Spleen (tissue), 7 donors: ENCODE measurements around the gene VPS37B.

Source experiments
- POLR2A ChIP-seq, 3 donors: fragments of 450-650 bp; IDR thresholded peaks; one replicate each; pipeline ENCODE4 v1.5.1; 2017; ENCODE audit warnings: antibody characterized with exemption in 3 of 3, mild to moderate bottlenecking in 1 of 3
- POLR2AphosphoS5 ChIP-seq, 3 donors: sonication (generic); formaldehyde crosslinking; IDR thresholded peaks; one replicate each; pipeline ENCODE4 v1.5.1; 2017; ENCODE audit warnings: antibody characterized with exemption in 3 of 3
- TF ChIP-seq, protein P1 (sequence below), 11 experiments: fragments of 200-600 bp in 7 of 11; fragments of 450-650 bp in 4 of 11; sonication (generic) in 4 of 11; IDR thresholded peaks in 8 of 11; conservative IDR thresholded peaks in 3 of 11; 1 replicate in 7 of 11; 2 replicates in 4 of 11; pipeline versions ENCODE4 v1.4.0 to v1.8.0; 2016 to 2021; ENCODE audit warnings: antibody characterized with exemption in 11 of 11, inconsistent platforms in 4 of 11, mild to moderate bottlenecking in 1 of 11
- donor health status: DM: no; HTN: no; CAD: no; lungs with moderate emphysema.
- donor health status: DM: no; HTN: no; CAD: no.
- donor health status: DM: no; HTN: no; CAD: no.

DNA sequence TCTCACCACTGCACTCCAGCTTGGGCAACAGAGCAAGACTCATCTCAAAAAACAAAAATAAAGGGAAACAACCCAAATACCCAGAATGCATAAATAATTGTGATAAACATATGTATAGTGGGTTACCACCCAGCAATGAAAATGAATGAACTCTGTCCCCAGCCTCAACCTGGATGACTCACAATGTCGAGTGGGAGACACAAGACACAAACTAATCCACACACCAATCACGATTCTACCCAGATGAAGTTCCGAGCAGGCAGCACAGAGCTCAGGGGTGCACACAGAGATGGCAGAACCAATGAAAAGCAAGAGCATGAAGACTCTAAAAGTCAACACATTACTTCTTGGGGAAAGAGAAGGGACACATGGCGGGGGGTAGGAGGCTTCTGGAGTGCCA is 43.2 kb upstream of the VPS37B start:
- TF ChIP-seq POLR2A (IDR thresholded peaks at IDR 0.05) (no peak), POLR2AphosphoS5 (IDR thresholded peaks at IDR 0.05) (no peak)
- TF ChIP-seq, protein P1, sequence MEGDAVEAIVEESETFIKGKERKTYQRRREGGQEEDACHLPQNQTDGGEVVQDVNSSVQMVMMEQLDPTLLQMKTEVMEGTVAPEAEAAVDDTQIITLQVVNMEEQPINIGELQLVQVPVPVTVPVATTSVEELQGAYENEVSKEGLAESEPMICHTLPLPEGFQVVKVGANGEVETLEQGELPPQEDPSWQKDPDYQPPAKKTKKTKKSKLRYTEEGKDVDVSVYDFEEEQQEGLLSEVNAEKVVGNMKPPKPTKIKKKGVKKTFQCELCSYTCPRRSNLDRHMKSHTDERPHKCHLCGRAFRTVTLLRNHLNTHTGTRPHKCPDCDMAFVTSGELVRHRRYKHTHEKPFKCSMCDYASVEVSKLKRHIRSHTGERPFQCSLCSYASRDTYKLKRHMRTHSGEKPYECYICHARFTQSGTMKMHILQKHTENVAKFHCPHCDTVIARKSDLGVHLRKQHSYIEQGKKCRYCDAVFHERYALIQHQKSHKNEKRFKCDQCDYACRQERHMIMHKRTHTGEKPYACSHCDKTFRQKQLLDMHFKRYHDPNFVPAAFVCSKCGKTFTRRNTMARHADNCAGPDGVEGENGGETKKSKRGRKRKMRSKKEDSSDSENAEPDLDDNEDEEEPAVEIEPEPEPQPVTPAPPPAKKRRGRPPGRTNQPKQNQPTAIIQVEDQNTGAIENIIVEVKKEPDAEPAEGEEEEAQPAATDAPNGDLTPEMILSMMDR (IDR thresholded peaks at IDR 0.05 in 8 of 11, conservative IDR thresholded peaks at IDR 0.05 in 3 of 11): no peak
